ENCODE measurements around the gene PTPRZ1.

PTPRZ1 gene

DNA sequence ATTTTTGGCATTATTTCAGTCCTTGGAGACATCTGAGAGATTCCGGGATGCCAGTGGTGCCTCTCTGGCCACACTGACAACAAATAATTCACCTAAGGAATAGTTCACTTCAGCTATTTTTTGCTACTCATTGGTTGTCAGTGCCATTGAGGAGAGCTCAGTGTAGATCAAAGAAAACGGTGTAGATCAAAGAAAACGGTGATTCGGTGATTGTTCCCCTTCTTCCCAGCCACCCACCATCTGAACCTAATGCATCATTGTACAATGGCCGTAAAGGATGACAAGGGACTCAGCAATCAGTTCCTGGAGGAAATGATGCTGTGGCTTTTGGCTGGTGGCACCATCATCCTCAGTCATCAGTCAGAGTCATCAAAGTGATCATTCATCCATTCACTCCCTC, 80.6 kb downstream of the PTPRZ1 start:
- H3K27ac ChIP-seq: no peak overlapping the region
- TF ChIP-seq, protein P1, sequence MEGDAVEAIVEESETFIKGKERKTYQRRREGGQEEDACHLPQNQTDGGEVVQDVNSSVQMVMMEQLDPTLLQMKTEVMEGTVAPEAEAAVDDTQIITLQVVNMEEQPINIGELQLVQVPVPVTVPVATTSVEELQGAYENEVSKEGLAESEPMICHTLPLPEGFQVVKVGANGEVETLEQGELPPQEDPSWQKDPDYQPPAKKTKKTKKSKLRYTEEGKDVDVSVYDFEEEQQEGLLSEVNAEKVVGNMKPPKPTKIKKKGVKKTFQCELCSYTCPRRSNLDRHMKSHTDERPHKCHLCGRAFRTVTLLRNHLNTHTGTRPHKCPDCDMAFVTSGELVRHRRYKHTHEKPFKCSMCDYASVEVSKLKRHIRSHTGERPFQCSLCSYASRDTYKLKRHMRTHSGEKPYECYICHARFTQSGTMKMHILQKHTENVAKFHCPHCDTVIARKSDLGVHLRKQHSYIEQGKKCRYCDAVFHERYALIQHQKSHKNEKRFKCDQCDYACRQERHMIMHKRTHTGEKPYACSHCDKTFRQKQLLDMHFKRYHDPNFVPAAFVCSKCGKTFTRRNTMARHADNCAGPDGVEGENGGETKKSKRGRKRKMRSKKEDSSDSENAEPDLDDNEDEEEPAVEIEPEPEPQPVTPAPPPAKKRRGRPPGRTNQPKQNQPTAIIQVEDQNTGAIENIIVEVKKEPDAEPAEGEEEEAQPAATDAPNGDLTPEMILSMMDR (conservative IDR thresholded peaks at IDR 0.05): no peak

DNA sequence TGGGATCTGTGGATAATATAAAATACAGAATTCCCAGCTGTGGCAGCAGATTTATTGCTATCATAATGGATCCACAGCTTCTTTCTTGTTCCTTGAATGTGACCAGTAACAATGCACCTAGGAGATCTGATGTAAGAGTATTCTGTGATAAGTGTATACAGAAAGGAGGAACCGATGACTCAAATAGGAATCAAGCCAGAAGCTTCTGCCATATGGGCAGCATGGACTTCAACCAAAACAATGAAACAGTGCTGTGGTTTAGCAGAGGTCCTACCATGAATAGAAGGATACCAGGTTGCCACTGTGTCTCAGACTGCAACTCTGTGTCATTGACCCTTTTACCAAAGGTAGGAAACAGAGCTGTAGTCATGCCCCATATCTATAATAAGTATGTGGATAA, 81.8 kb downstream of the PTPRZ1 start:
- no peak overlapping the region for H3K27ac ChIP-seq

GRCh38 chr7:121957626-121958025, 84.7 kb downstream of the PTPRZ1 start:
- TF ChIP-seq, protein P1 (conservative IDR thresholded peaks at IDR 0.05): no peak
- H3K27ac ChIP-seq: no peak overlapping the region

More for the DNA sequence above, 81.8 kb downstream of the PTPRZ1 start:
- TF ChIP-seq, protein P1 (conservative IDR thresholded peaks at IDR 0.05): no peak

DNA sequence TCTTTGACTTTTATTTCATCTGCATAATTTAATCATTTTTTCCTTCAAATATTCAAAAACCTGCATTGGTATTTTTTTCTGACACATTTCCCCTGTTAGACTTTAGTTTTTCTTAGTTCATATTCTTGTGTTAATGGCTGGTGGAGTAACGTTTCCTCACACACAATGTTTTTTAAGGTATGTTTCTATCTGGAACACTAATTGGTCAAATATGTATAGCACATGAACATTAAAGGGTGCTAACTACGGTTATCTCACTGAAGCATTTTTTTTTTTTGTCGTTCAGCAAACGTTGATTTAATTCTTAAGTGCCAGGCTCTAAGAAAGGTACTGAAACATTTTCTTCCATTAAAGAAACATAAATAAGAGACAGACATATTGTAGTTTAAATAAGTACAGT, 87.7 kb downstream of the PTPRZ1 start:
- TF ChIP-seq, protein P1 (conservative IDR thresholded peaks at IDR 0.05): no peak
- no peak overlapping the region for H3K27ac ChIP-seq

- TF ChIP-seq, protein P1 (conservative IDR thresholded peaks at IDR 0.05): no peak
- H3K27ac ChIP-seq: no peak overlapping the region
Measured at GRCh38 chr7:121961089-121961867, 88.3 kb downstream of the PTPRZ1 start.

- TF ChIP-seq, protein P1 (conservative IDR thresholded peaks at IDR 0.05): no peak
- no peak overlapping the region for H3K27ac ChIP-seq
Measured at GRCh38 chr7:121966276-121966934, 93.4 kb downstream of the PTPRZ1 start.

- H3K27ac ChIP-seq: no peak overlapping the region
- TF ChIP-seq, protein P1 (conservative IDR thresholded peaks at IDR 0.05): no peak
Measured at GRCh38 chr7:121966935-121967332, 94.0 kb downstream of the PTPRZ1 start.
